Renal cortex interstitium (tissue), 11 donors: ENCODE results near the gene BNC2. TPM values are rescaled to one million over a fixed set of nuclear protein-coding genes. Genes with fewer than 3 reads are reported as not detected.
A peak's percentile ranks its signal among the peaks of the same experiment; 100 is the strongest.

Source experiments
- DNase-seq, 11 donors: peaks; one replicate each; pipeline ENCODE4 v3.0.0-alpha.2; 2013; ENCODE audit warnings: low read depth in 9 of 11, low spot score in 4 of 11; ENCODE audit errors: extremely low read depth in 1 of 11
- polyA plus RNA-seq, 3 donors: library from polyadenylated mRNA; unstranded; fragments of 120-200 nt; gene quantifications; one replicate each; pipeline ENCODE4 v1.2.1, GENCODE V29; 2013; ENCODE audit not compliant: insufficient read length in 3 of 3

BNC2 gene
- polyA plus RNA-seq, 3 donors = 8.9 to 10.2 (median 9.8) TPM

GRCh38 chr9:16659096-16659495, 211.4 kb downstream of the BNC2 start:
- no peak for DNase-seq

- no peak for DNase-seq
Observed at GRCh38 chr9:16656432-16657169, 213.9 kb downstream of the BNC2 start.

GRCh38 chr9:16654596-16655126, 215.8 kb downstream of the BNC2 start:
- no peak for DNase-seq

- peak in 3 of 11 donors; percentile 20 to 32 (median 25) for DNase-seq
Observed at GRCh38 chr9:16653491-16654399, 216.7 kb downstream of the BNC2 start.

GRCh38 chr9:16652582-16652981, 217.9 kb downstream of the BNC2 start:
- no peak for DNase-seq

GRCh38 chr9:16651446-16651964, 219.0 kb downstream of the BNC2 start:
- DNase-seq = peak in 1 of 11 donors; percentile 12

GRCh38 chr9:16645970-16646369, 224.5 kb downstream of the BNC2 start:
- DNase-seq = no peak

GRCh38 chr9:16642421-16643109, 227.9 kb downstream of the BNC2 start:
- DNase-seq = no peak

- DNase-seq = no peak
Observed at GRCh38 chr9:16640649-16641048, 229.8 kb downstream of the BNC2 start.

- DNase-seq = no peak
Observed at GRCh38 chr9:16639644-16640043, 230.8 kb downstream of the BNC2 start.

GRCh38 chr9:16637911-16638310, 232.6 kb downstream of the BNC2 start:
- DNase-seq = no peak

- no peak for DNase-seq
Observed at GRCh38 chr9:16637218-16637617, 233.3 kb downstream of the BNC2 start.

GRCh38 chr9:16633794-16634193, 236.7 kb downstream of the BNC2 start:
- DNase-seq = no peak

GRCh38 chr9:16628413-16628812, 242.1 kb downstream of the BNC2 start:
- no peak for DNase-seq

GRCh38 chr9:16627967-16628366, 242.5 kb downstream of the BNC2 start:
- no peak for DNase-seq

GRCh38 chr9:16627521-16627920, 242.9 kb downstream of the BNC2 start:
- no peak for DNase-seq

- peak in 4 of 11 donors; percentile 38 to 55 (median 46) for DNase-seq
Observed at GRCh38 chr9:16626577-16627130, 243.8 kb downstream of the BNC2 start.

- DNase-seq = no peak
Observed at GRCh38 chr9:16625811-16626210, 244.7 kb downstream of the BNC2 start.

GRCh38 chr9:16625161-16625631, 245.3 kb downstream of the BNC2 start:
- no peak for DNase-seq
